ENCODE data around the gene MCRIP1. TPM values are rescaled to one million over a fixed set of nuclear protein-coding genes. Genes with fewer than 3 reads are reported as not detected.
A peak's percentile ranks its signal among the peaks of the same experiment; 100 is the strongest.

Gene MCRIP1
- total and polyA plus RNA-seq, 2 donors (not counting 1 experiment from before 2014, with no cell fraction given) = 69.7 to 84.0 TPM

DNA sequence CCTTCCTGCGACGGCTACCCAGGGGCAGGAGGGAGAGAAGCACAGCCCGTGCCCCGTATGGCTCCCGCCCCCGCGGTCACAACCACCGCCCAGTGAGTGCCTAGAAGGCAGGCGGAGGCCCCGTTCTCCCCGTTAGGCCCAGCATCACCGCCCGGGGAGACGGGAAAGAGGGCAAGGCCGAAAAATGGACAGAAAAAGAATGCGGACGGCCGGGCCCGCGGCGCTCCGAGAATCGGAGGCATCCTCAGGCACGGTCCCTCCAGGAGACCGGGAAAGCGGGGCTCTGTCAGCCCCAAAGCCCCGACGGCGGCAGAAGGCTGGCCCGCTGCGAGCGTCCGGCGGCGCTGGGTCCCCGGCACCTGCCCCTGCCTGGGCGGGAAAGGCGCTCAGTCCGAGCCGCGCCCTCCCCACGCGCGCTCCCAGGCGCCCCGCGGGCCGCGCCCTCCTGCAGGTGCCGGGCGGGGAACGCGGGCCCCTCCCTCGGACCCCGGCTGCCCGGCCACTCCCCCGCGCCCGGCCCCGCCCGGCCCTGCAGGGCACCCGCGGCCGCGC is 407 bp downstream of the MCRIP1 start:
- peaks cover 0 to 3% of the 10 kb centered on the region in 2 experiments for H3K36me3 ChIP-seq (replicated peaks in 1 of 2; ENCODE audit: control extremely low read depth in 1 of 2, control insufficient read depth in 1 of 2, extremely low read depth in 1 of 2, insufficient read depth in 2 of 2, low read length in 1 of 2)
- peak; percentile 5 for ATAC-seq (ENCODE audit: low read depth)
- H3K9ac ChIP-seq (ENCODE audit: low read length) = peak overlapping the region; percentile 55
- ChIA-PET CTCF (interaction anchor here (0.9 to 1.6 kb wide), 2 partner anchors 37 to 97 kb away, joined by 3 to 4 read pairs; no protein-coding TSS in a partner anchor), POLR2A (interaction anchor here (0.6 to 1.8 kb wide), 5 partner anchors 29 to 266 kb away, joined by 3 to 7 read pairs (median 6); partner anchors contain the start of genes MRPL12 and P4HB)
- H3K4me2 ChIP-seq (replicated peaks; ENCODE audit: low read depth, low read length, poor library complexity, severe bottlenecking) = peak overlapping the region; percentile 90
- H3K27me3 ChIP-seq (replicated peaks in 1 of 4; ENCODE audit: control extremely low read depth in 1 of 4, control insufficient read depth in 3 of 4, insufficient read depth in 4 of 4, low read length in 3 of 4) = no peaks in the 10 kb centered on the region
- no peak for DNase-seq
- no peaks in the 10 kb centered on the region for H3K27me3 Mint-ChIP-seq
- H4K20me1 ChIP-seq (ENCODE audit: control insufficient read depth, insufficient read depth, low read length, poor library complexity, severe bottlenecking) = peaks cover 43% of the 10 kb centered on the region
- peak overlapping the region; percentile 62 to 63 for H3K27ac ChIP-seq (ENCODE audit: low read length in 2 of 2)
- intact Hi-C loops (cut with micrococcal nuclease) = loop anchor here (1.0 to 5.0 kb wide), 5 partner anchors 28 to 129 kb away; partner anchors contain the start of genes ALYREF, ANAPC11, ARHGDIA and MAFG
- no peaks in the 10 kb centered on the region for H3K9me3 ChIP-seq (ENCODE audit: control extremely low read depth in 1 of 3, control insufficient read depth in 2 of 3, insufficient read depth in 1 of 3, low read length in 2 of 3)
- H3K79me2 ChIP-seq (ENCODE audit: control insufficient read depth, insufficient read depth, low read length) = peaks cover 34% of the 10 kb centered on the region
- peak overlapping the region; percentile 97 for H3K4me3 Mint-ChIP-seq
- H3K27ac Mint-ChIP-seq = peak overlapping the region; percentile 95
- H3K4me1 ChIP-seq (ENCODE audit: control insufficient read depth in 2 of 2, insufficient read depth in 2 of 2, low read length in 2 of 2) = peaks cover 18 to 20% of the 10 kb centered on the region in 2 donors
- H3K9me3 Mint-ChIP-seq (ENCODE audit: insufficient read depth) = no peaks in the 10 kb centered on the region
- peaks cover 25% of the 10 kb centered on the region for H3K4me1 Mint-ChIP-seq
- peak overlapping the region; percentile 69 for H2AFZ ChIP-seq (ENCODE audit: insufficient read depth, low read depth, low read length, poor library complexity, severe bottlenecking)
- WGBS (ENCODE audit: insufficient coverage) = under 1% methylated on average over 65 of the region's 65 CpGs
- H3K4me3 ChIP-seq (ENCODE audit: control extremely low read depth in 1 of 5, extremely low read depth in 1 of 5, insufficient read depth in 1 of 5, low read depth in 2 of 5, low read length in 4 of 5) = peak overlapping the region; percentile 21 to 80 (median 68)
- TF ChIP-seq, protein P1, sequence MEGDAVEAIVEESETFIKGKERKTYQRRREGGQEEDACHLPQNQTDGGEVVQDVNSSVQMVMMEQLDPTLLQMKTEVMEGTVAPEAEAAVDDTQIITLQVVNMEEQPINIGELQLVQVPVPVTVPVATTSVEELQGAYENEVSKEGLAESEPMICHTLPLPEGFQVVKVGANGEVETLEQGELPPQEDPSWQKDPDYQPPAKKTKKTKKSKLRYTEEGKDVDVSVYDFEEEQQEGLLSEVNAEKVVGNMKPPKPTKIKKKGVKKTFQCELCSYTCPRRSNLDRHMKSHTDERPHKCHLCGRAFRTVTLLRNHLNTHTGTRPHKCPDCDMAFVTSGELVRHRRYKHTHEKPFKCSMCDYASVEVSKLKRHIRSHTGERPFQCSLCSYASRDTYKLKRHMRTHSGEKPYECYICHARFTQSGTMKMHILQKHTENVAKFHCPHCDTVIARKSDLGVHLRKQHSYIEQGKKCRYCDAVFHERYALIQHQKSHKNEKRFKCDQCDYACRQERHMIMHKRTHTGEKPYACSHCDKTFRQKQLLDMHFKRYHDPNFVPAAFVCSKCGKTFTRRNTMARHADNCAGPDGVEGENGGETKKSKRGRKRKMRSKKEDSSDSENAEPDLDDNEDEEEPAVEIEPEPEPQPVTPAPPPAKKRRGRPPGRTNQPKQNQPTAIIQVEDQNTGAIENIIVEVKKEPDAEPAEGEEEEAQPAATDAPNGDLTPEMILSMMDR (IDR thresholded peaks at IDR 0.05) = no peak
- no peak for TF ChIP-seq EZH2 (IDR thresholded peaks at IDR 0.05; ENCODE audit: borderline replicate concordance, insufficient read depth, low read depth, low read length, poor library complexity, severe bottlenecking)

Data from B cell (primary cell).